HCT116 (cell line): Measurements from ENCODE around the gene ZNF678. TPM values are rescaled to one million over a fixed set of nuclear protein-coding genes. Genes with fewer than 3 reads are reported as not detected.

Experiments
- ATAC-seq: fragments of 200-7000 bp; cut with Tn5 transposase; 2 replicates; pipeline ENCODE4 v1.9.1; 2020; ENCODE audit warnings: mild to moderate bottlenecking, moderate library complexity
- BruUV-seq: library from RNA; stranded (reverse); fragments of 400-500 nt; replicated peaks from 2 replicates; lab custom pipeline; 2021; lab: Mats Ljungman, UMichigan
- CTCF ChIA-PET: fragments of 300-600 bp; sonication (Branson Sonifier 250); formaldehyde crosslinking; loops from one replicate; lab custom pipeline; 2021; ENCODE audit warnings: antibody characterized with exemption; lab: Charles Lee
- POLR2A ChIA-PET: fragments of 300-600, 350-600 bp; sonication (Branson Sonifier 250); formaldehyde crosslinking; loops from one replicate; lab custom pipeline; 2021; ENCODE audit warnings: antibody characterized with exemption; lab: Charles Lee
- RAD21 ChIA-PET, 2 experiments: fragments of 300-600 bp; sonication (Branson Sonifier 250); formaldehyde crosslinking; loops; one replicate each; lab custom pipeline; 2023; ENCODE audit warnings: low total read pairs in 2 of 2; ENCODE audit not compliant: uncharacterized antibody in 2 of 2, unreplicated experiment in 2 of 2, low non-redundant PET in 1 of 2; lab: Charles Lee
- DNase-seq: peaks from one replicate; pipeline ENCODE4 v3.0.0-alpha.2; 2010; ENCODE audit warnings: low read depth, low spot score
- H2AFZ ChIP-seq: fragments of 200-600 bp; shearing (Covaris generic), sonication (generic); 2 replicates; pipeline ENCODE4 v1.6.1; 2017; ENCODE audit warnings: low read depth, mixed run types, mixed read lengths, antibody characterized with exemption, low read length; ENCODE audit not compliant: poor library complexity, severe bottlenecking
- H3K27ac ChIP-seq: 2 replicates; pipeline ENCODE4 v1.5.1; 2012; ENCODE audit warnings: low read depth, low read length
- H3K27me3 ChIP-seq: fragments of 200-600 bp; sonication (generic); 2 replicates; pipeline ENCODE4 v1.6.1; 2016; ENCODE audit warnings: mixed run types, low read length, mixed read lengths; ENCODE audit not compliant: insufficient read depth
- H3K36me3 ChIP-seq, 2 experiments: fragments of 200-500 bp in 1 of 2; fragments of 200-600 bp in 1 of 2; sonication (Bioruptor generic) in 1 of 2; sonication (generic) in 1 of 2; 2 replicates each; pipeline versions ENCODE4 v1.5.1 to v1.6.1; 2014 to 2016; ENCODE audit warnings: low read length in 2 of 2, inconsistent platforms in 1 of 2, mixed read lengths in 1 of 2, mixed run types in 1 of 2; ENCODE audit not compliant: insufficient read depth in 2 of 2, control insufficient read depth in 1 of 2
- H3K4me1 ChIP-seq, 2 experiments: fragments of 200-600 bp in 1 of 2; sonication (generic) in 1 of 2; 2 replicates each; pipeline versions ENCODE4 v1.5.1 to v1.6.1; 2012 to 2017; ENCODE audit warnings: low read length in 2 of 2, inconsistent platforms in 1 of 2, mild to moderate bottlenecking in 1 of 2, mixed read lengths in 1 of 2, mixed run types in 1 of 2, moderate library complexity in 1 of 2; ENCODE audit not compliant: insufficient read depth in 2 of 2, control insufficient read depth in 1 of 2
- H3K4me2 ChIP-seq: fragments of 200-600 bp; sonication (generic); 2 replicates; pipeline ENCODE4 v1.6.1; 2017; ENCODE audit warnings: mixed run types, low read length, mixed read lengths
- H3K4me3 ChIP-seq, 2 experiments: fragments of 200-600 bp in 1 of 2; sonication (generic) in 1 of 2; replicated peaks in 1 of 2; 2 replicates each; pipeline ENCODE4 v1.5.1; 2011 to 2016; ENCODE audit warnings: low read length in 2 of 2, control low read depth in 1 of 2, low read depth in 1 of 2, mild to moderate bottlenecking in 1 of 2, mixed read lengths in 1 of 2, mixed run types in 1 of 2
- H3K79me2 ChIP-seq: fragments of 200-600 bp; sonication (generic); 2 replicates; pipeline ENCODE4 v1.6.1; 2017; ENCODE audit warnings: mild to moderate bottlenecking, mixed run types, low read length, moderate library complexity, mixed read lengths; ENCODE audit not compliant: insufficient read depth
- H3K9ac ChIP-seq: fragments of 200-600 bp; sonication (generic); 2 replicates; pipeline ENCODE4 v1.6.1; 2016; ENCODE audit warnings: low read length, mixed read lengths
- H3K9me2 ChIP-seq: fragments of 200-600 bp; sonication (generic), shearing (Covaris generic); 2 replicates; pipeline ENCODE4 v1.6.1; 2017; ENCODE audit warnings: mixed run types, mild to moderate bottlenecking, moderate library complexity; ENCODE audit not compliant: insufficient read depth
- H3K9me3 ChIP-seq, 2 experiments: fragments of 200-500 bp in 1 of 2; fragments of 200-600 bp in 1 of 2; sonication (Bioruptor generic) in 1 of 2; sonication (generic) in 1 of 2; 2 replicates each; pipeline ENCODE4 v1.6.1; 2014 to 2017; ENCODE audit warnings: low read length in 2 of 2, mixed read lengths in 2 of 2, inconsistent platforms in 1 of 2, low read depth in 1 of 2, mild to moderate bottlenecking in 1 of 2, mixed run types in 1 of 2, moderate library complexity in 1 of 2; ENCODE audit not compliant: control insufficient read depth in 1 of 2, insufficient read depth in 1 of 2
- H4K20me1 ChIP-seq: fragments of 200-600 bp; sonication (generic), shearing (Covaris generic); 2 replicates; pipeline ENCODE4 v1.6.1; 2017; ENCODE audit warnings: mixed run types, mild to moderate bottlenecking, moderate library complexity; ENCODE audit not compliant: insufficient read depth
- CBX3 ChIP-seq: IDR thresholded peaks from 2 replicates; pipeline ENCODE4 v1.6.1; 2012; ENCODE audit warnings: low read depth
- EGR1 ChIP-seq: IDR thresholded peaks from 2 replicates; pipeline ENCODE4 v1.6.1; 2012; ENCODE audit warnings: low read depth
- EZH2phosphoT487 ChIP-seq: fragments of 200-600 bp; IDR thresholded peaks from 2 replicates; pipeline ENCODE4 v1.6.1; 2018; ENCODE audit warnings: antibody characterized with exemption, borderline replicate concordance
- POLR2A ChIP-seq: IDR thresholded peaks from 2 replicates; pipeline ENCODE4 v1.7.0; 2011; ENCODE audit warnings: borderline replicate concordance; ENCODE audit not compliant: insufficient read depth, insufficient read length; ENCODE audit errors: extremely low read depth
- POLR2AphosphoS5 ChIP-seq: IDR thresholded peaks from 2 replicates; pipeline ENCODE4 v1.6.1; 2011; ENCODE audit warnings: mild to moderate bottlenecking, low read depth, low read length, moderate library complexity
- SP1 ChIP-seq: IDR thresholded peaks from 2 replicates; pipeline ENCODE4 v1.6.1; 2012; ENCODE audit warnings: low read depth
- SRF ChIP-seq: IDR thresholded peaks from 2 replicates; pipeline ENCODE4 v1.6.1; 2012; ENCODE audit warnings: low read depth
- TCF7L2 ChIP-seq: IDR thresholded peaks from 2 replicates; pipeline ENCODE4 v1.7.0; 2011; ENCODE audit warnings: borderline replicate concordance, inconsistent platforms; ENCODE audit not compliant: insufficient read depth, insufficient read length; ENCODE audit errors: extremely low read depth
- ZFX ChIP-seq: fragments of 450-650 bp; IDR thresholded peaks from 2 replicates; pipeline ENCODE4 v1.6.1; 2017
- ZNF274 ChIP-seq: fragments of 200-500 bp; sonication (Bioruptor generic); IDR thresholded peaks from 2 replicates; pipeline ENCODE4 v1.6.1; 2014; ENCODE audit warnings: mild to moderate bottlenecking, low read depth, low read length, inconsistent platforms
- intact Hi-C: fragments of 100-400 bp; cut with micrococcal nuclease; formaldehyde crosslinking; loops from 2 replicates; pipeline ENCODE4 v1.10.0; 2022
- total RNA-seq: library from RNA; stranded (reverse); gene quantifications from one replicate; pipeline ENCODE4 v1.2.1, GENCODE V29; 2021; ENCODE audit not compliant: unreplicated experiment
- TF ChIP-seq, protein P1 (sequence below): IDR thresholded peaks from 2 replicates; pipeline ENCODE4 v1.6.1; 2011; ENCODE audit warnings: mild to moderate bottlenecking, low read length, moderate library complexity; ENCODE audit not compliant: insufficient replicate concordance; ENCODE audit errors: extremely low read depth
- TF ChIP-seq, protein P2 (sequence below): IDR thresholded peaks from 2 replicates; pipeline ENCODE4 v1.6.1; 2012

ZNF678 gene
- total RNA-seq, 1 experiment from 2014 or later: 6.1 TPM

DNA sequence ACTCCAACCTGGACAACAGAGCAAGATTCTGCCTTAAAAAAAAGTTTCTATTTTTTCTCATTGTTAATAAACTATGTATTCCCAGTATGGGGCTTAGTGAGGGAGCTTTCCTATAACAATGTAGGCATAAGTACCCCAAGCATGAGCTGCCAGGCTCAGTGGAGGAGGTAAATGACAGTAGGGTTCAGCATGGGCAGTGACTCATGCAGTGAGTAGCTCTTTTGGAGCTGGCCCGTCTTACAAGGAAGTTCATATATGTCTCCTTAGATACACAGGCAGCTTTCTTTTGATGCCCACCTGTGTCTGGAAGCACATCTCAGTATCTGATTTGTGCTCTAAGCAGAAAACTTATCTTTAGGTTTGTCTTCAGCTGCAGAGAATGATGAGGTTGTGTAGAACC, 57.9 kb downstream of the ZNF678 start:
- Histone ChIP-seq H3K9me2 (no peaks in the 10 kb centered on the region), H3K79me2 (no peaks in the 10 kb centered on the region; the same call in 1 of the 2 replicates), H3K4me2 (no peak overlapping the region), H3K27me3 (no peaks in the 10 kb centered on the region), H2AFZ (no peak overlapping the region), H4K20me1 (no peaks in the 10 kb centered on the region), H3K27ac (no peak overlapping the region), H3K9me3 (peaks cover 7 to 30% of the 10 kb centered on the region in 2 experiments; a peak in 2 of 4 replicates), H3K9ac (no peak overlapping the region), H3K4me3 (no peak overlapping the region), H3K36me3 (no peaks in the 10 kb centered on the region), H3K4me1 (no peaks in the 10 kb centered on the region)
- DNase-seq (no peak), ATAC-seq (no peak)
- CTCF ChIA-PET: no interaction called here
- RAD21 ChIA-PET: no interaction called here
- POLR2A ChIA-PET: no interaction called here
- no TSS peak for BruUV-seq
- TF ChIP-seq TCF7L2: no peak
- TF ChIP-seq, protein P1, sequence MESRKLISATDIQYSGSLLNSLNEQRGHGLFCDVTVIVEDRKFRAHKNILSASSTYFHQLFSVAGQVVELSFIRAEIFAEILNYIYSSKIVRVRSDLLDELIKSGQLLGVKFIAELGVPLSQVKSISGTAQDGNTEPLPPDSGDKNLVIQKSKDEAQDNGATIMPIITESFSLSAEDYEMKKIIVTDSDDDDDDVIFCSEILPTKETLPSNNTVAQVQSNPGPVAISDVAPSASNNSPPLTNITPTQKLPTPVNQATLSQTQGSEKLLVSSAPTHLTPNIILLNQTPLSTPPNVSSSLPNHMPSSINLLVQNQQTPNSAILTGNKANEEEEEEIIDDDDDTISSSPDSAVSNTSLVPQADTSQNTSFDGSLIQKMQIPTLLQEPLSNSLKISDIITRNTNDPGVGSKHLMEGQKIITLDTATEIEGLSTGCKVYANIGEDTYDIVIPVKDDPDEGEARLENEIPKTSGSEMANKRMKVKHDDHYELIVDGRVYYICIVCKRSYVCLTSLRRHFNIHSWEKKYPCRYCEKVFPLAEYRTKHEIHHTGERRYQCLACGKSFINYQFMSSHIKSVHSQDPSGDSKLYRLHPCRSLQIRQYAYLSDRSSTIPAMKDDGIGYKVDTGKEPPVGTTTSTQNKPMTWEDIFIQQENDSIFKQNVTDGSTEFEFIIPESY: no peak
- TF ChIP-seq POLR2A: no peak
- no peak for TF ChIP-seq CBX3
- no peak for TF ChIP-seq SP1
- no peak for TF ChIP-seq EGR1
- no peak for TF ChIP-seq POLR2AphosphoS5
- no peak for TF ChIP-seq SRF
- no peak for TF ChIP-seq ZFX
- TF ChIP-seq ZNF274: no peak
- TF ChIP-seq, protein P2, sequence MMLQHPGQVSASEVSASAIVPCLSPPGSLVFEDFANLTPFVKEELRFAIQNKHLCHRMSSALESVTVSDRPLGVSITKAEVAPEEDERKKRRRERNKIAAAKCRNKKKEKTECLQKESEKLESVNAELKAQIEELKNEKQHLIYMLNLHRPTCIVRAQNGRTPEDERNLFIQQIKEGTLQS: no peak
- no peak for TF ChIP-seq EZH2phosphoT487
- intact Hi-C loops: no loop called here
